ENCODE data around the gene BACH2. TPM values are rescaled to one million over a fixed set of nuclear protein-coding genes. Genes with fewer than 3 reads are reported as not detected.

Gene BACH2
- total and polyA plus RNA-seq, 2 of the 4 experiments (the other 2 are of a cell fraction) = 1.3 to 1.4 TPM

- BruUV-seq (replicated peaks) = no TSS peak
- no peak overlapping the region for H3K9ac ChIP-seq (ENCODE audit: low read depth, low read length)
- in situ Hi-C loops (cut with MboI; ENCODE audit: low sequenced_read_pairs) = no loop called here
- H2AK9ac ChIP-seq (replicated peaks; ENCODE audit: low read depth, low read length, poor library complexity) = no peak overlapping the region
- no peak overlapping the region for H3K4me2 ChIP-seq (ENCODE audit: low read depth, low read length)
- H3K18ac ChIP-seq (ENCODE audit: low read depth, low read length) = no peak overlapping the region
- H2BK20ac ChIP-seq (ENCODE audit: low read depth, low read length) = no peak overlapping the region
- TF ChIP-seq RAD21 (IDR thresholded peaks at IDR 0.05; ENCODE audit: low read length) (no peak), CHD1 (IDR thresholded peaks at IDR 0.05; ENCODE audit: low read depth, low read length) (no peak), CEBPB (IDR thresholded peaks at IDR 0.05; ENCODE audit: low read depth, low read length) (no peak), BHLHE40 (IDR thresholded peaks at IDR 0.05; ENCODE audit: low read depth, low read length) (no peak), POLR2A (IDR thresholded peaks at IDR 0.05; ENCODE audit: low read depth, low read length) (no peak)
- TF ChIP-seq, protein P1, sequence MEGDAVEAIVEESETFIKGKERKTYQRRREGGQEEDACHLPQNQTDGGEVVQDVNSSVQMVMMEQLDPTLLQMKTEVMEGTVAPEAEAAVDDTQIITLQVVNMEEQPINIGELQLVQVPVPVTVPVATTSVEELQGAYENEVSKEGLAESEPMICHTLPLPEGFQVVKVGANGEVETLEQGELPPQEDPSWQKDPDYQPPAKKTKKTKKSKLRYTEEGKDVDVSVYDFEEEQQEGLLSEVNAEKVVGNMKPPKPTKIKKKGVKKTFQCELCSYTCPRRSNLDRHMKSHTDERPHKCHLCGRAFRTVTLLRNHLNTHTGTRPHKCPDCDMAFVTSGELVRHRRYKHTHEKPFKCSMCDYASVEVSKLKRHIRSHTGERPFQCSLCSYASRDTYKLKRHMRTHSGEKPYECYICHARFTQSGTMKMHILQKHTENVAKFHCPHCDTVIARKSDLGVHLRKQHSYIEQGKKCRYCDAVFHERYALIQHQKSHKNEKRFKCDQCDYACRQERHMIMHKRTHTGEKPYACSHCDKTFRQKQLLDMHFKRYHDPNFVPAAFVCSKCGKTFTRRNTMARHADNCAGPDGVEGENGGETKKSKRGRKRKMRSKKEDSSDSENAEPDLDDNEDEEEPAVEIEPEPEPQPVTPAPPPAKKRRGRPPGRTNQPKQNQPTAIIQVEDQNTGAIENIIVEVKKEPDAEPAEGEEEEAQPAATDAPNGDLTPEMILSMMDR (conservative IDR thresholded peaks at IDR 0.05; ENCODE audit: low read depth, low read length) = no peak
- H4K91ac ChIP-seq (ENCODE audit: insufficient read depth, low read depth, low read length) = no peak overlapping the region
- no peak overlapping the region for H2BK5ac ChIP-seq (ENCODE audit: low read depth, low read length, poor library complexity, severe bottlenecking)
- dilution Hi-C loops (cut with HindIII; ENCODE audit: low sequenced_read_pairs, unreplicated experiment) = no loop called here
- intact Hi-C loops (cut with micrococcal nuclease) = no loop called here
- no peaks in the 10 kb centered on the region; the same call in 1 of the 2 replicates for H3K27me3 ChIP-seq (ENCODE audit: control insufficient read depth, insufficient read depth, low read length)
- peaks cover 3% of the 10 kb centered on the region; the same call in 1 of the 2 replicates for H3K9me1 ChIP-seq (ENCODE audit: insufficient read depth, low read length)
- no peaks in the 10 kb centered on the region for H4K20me1 ChIP-seq (ENCODE audit: insufficient read depth, low read length)
- no peak overlapping the region for H4K5ac ChIP-seq (ENCODE audit: low read depth, low read length)
- H3K56ac ChIP-seq (ENCODE audit: extremely low read depth, insufficient read depth, low read length) = no peak overlapping the region
- no peaks in the 10 kb centered on the region for H3K36me3 ChIP-seq (ENCODE audit: control insufficient read depth, insufficient read depth, low read length)
- no peak overlapping the region for H4K8ac ChIP-seq (ENCODE audit: low read depth in 2 of 2, low read length in 2 of 2)
- no peak overlapping the region for H2AFZ ChIP-seq (replicated peaks; ENCODE audit: low read length, poor library complexity)
- H3K14ac ChIP-seq (replicated peaks; ENCODE audit: low read depth, low read length) = no peak overlapping the region
- POLR2A ChIA-PET (ENCODE audit: unreplicated experiment) = no interaction called here
- no peaks in the 10 kb centered on the region for H3K9me3 ChIP-seq (ENCODE audit: control insufficient read depth, insufficient read depth, low read length)
- no peak overlapping the region for H3K4ac ChIP-seq (ENCODE audit: low read depth, low read length)
- H3K79me1 ChIP-seq (ENCODE audit: low read depth in 1 of 2, low read length in 2 of 2) = no peaks in the 10 kb centered on the region
- ATAC-seq (ENCODE audit: low read depth) = peak; percentile 86
- CTCF ChIA-PET = interaction anchor here (0.7 kb wide), 1 partner anchor 116 kb away, joined by 3 read pairs; no protein-coding TSS in a partner anchor
- DNase-seq = peak; percentile 92
- no peak overlapping the region for H3K23ac ChIP-seq (ENCODE audit: low read depth, low read length)
- no peak overlapping the region for H2BK120ac ChIP-seq (ENCODE audit: low read depth, low read length)
- no peak overlapping the region for H3K4me3 ChIP-seq (ENCODE audit: insufficient read depth, low read depth, low read length)
- H2BK15ac ChIP-seq (ENCODE audit: low read depth, low read length) = no peak overlapping the region
- H3K27ac ChIP-seq (ENCODE audit: insufficient read depth, low read length) = no peak overlapping the region
- no peak overlapping the region for H2AK5ac ChIP-seq (ENCODE audit: low read depth, low read length)
- peaks cover 6% of the 10 kb centered on the region for H3K4me1 ChIP-seq (ENCODE audit: control insufficient read depth, insufficient read depth, low read length)
These were observed 33.0 kb downstream of the BACH2 start for GRCh38 chr6:90263633-90264032.
